HG02973 (cell line): Measurements from ENCODE around the gene DGKB.

Experiments used
- ATAC-seq: cut with Tn5 transposase; IDR thresholded peaks from one replicate; pipeline ENCODE4 v1.9.1; 2021; ENCODE audit warnings: moderate library complexity; ENCODE audit not compliant: unreplicated experiment

Gene DGKB

GRCh38 chr7:14600766-14601367 is 301.7 kb downstream of the DGKB start:
- ATAC-seq, result no peak

DNA sequence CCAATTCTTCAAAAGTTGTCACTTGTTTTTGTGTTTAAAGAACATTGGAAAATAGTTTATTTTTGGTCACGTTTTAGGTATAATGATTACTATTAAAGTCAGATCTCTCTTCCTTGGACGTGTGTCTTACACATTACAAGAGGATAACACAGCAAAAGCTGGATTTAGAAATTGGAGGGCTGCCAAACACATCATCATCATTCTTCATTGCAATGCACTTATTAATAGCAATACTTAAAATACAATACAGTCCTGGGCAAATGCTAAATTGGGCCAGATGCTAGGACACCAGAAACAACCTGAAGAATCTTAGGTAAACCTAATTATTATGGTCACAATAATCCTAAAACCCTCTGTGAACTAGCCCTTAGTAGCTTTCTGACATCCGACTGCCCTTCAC is 303.6 kb downstream of the DGKB start:
- no peak for ATAC-seq

GRCh38 chr7:14596421-14596820 is 306.1 kb downstream of the DGKB start:
- no peak for ATAC-seq

DNA sequence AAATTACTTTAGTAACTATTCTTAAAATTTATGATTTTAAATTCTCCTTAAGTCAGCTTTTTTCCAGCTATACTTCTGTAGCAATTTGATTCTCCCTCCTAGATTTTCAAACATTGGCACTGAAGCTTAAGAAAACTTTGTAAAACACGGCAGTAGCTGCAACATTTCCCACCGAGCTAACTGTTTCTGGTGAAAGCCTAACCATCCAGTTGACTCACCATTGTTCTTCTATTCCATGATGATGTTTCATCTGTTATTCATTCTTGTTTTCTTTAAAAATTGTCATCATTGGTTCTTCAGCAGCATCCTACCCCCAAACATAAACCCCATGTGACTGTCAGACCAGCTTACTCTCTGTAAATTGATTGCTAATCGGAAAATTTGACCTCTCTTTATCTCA is 312.3 kb downstream of the DGKB start:
- no peak for ATAC-seq

- ATAC-seq, result no peak
These were observed 317.3 kb downstream of the DGKB start for GRCh38 chr7:14585232-14585631.

GRCh38 chr7:14583518-14583917 is 319.0 kb downstream of the DGKB start:
- no peak for ATAC-seq

- no peak for ATAC-seq
These were observed 320.5 kb downstream of the DGKB start for GRCh38 chr7:14582010-14582409.

GRCh38 chr7:14579971-14580370 is 322.6 kb downstream of the DGKB start:
- ATAC-seq, result no peak

- no peak for ATAC-seq
These were observed 326.0 kb downstream of the DGKB start for GRCh38 chr7:14576578-14576977.

DNA sequence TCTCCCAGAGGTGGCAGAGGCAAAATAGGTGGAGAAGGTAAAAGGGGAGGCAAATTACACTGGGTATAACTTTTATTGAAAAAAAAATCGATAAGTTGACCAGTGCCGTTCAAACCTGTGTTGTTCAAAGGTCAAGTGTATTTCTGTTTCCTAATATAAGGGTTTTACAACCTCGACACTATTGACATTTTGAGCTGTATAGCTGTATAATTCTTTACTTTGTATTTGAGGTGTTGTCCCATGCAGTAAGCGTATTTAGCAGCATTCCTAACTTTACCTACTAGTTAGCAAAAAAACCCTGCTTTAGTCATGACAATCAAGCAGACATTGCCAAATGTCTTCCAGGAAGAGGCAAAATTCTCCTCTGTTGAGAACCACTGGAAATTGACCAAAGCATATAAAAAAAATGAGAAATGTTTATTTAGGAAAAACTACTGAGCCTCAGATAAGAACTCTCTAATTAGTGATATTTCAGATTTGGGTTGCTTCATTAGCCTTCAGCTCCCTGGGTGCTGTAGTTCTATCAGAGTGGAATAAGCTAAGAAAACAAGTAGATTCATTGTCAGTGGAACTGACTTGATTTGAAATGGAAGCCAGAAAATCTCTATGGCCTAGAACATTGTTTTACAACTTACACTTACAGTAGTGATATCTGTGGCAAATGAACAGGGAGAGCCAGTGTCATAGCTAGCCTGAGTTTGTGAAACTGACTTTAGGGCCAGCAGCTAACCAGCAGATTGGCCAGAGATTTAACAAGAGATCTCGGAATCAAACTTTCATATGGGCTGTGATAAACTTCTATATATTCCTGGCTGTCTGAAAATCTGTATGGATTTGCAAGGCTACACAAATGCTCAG is 331.6 kb downstream of the DGKB start:
- ATAC-seq, result no peak

DNA sequence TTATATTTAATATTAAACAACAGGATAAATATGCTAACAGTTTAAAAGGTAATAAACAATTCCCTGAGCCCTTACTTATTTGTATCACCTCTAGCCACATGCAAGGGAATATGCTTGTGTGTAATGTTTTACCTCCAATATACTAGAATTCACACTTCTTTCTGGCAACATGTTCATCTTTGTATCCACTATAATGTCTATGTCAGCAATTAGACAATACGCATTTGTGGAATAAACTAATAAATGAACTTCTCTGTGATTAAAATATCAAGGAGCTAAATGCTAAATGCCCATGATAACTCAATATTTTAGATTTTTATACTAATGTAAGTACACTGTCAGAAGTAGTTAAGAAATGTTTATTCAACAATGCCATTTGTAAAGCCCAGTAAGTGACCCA is 350.5 kb downstream of the DGKB start:
- ATAC-seq, result no peak

GRCh38 chr7:14551310-14551709 is 351.2 kb downstream of the DGKB start:
- no peak for ATAC-seq

- ATAC-seq, result no peak
These were observed 359.9 kb downstream of the DGKB start for GRCh38 chr7:14542624-14543023.

- ATAC-seq, result no peak
These were observed 381.4 kb downstream of the DGKB start for GRCh38 chr7:14521183-14521582.

DNA sequence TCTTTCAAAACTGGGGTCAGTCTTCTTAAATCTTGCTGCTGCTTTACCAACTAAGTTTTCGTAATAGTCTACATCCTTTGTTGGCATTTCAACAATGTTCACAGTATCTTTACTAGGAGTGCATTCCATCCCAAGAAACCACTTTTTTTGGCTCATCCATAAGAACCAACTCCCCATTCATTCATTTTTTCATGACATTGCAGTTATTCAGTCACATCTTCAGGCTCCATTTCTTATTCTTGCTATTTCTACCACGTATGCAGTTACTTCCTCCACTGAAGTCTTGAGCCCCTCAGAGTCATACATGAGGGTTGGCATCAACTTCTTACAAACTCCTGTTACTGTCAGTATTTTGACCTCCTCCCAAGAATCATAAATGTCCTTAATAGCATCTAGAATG is 392.3 kb downstream of the DGKB start:
- no peak for ATAC-seq

GRCh38 chr7:14507617-14508016 is 394.9 kb downstream of the DGKB start:
- ATAC-seq, result no peak

GRCh38 chr7:14505906-14506305 is 396.6 kb downstream of the DGKB start:
- ATAC-seq, result no peak

GRCh38 chr7:14504134-14504533 is 398.4 kb downstream of the DGKB start:
- no peak for ATAC-seq

DNA sequence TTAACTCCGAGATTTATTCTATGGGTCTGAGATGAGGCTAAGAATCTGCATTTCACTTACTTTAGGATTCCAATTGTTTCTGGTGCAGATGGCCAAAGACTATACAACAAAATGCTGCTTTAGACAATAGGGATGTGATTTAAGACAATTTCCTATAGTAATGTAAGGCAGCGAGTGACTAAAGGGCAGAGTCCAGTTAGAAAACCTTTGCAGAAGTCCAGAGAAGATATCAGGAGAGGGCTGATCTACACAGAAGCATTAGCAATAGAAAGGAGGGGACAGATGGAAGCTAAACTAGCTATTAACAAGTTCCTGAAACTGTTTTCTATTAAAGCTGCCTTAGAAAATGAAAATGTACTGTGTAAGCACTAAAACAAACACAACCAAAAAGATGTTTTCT is 398.9 kb downstream of the DGKB start:
- no peak for ATAC-seq

DNA sequence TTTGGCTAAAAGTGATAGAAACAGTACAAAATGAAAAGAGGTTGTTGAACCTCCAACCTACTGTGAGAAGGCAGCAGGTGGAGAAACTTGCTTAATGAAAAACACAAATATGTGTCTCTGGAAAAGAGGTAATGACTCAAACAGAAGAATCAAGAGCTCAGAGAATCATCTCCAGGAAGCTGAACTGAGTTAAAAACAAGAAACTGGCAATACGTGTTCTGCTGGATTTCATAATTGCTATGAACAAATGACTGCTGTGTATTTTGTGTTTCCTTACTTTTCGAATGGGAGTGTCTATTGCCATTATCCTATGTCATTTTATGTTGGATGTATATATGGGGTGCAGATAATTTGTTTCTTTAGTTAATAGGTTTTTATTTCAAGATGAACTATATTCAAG is 401.1 kb downstream of the DGKB start:
- no peak for ATAC-seq

DNA sequence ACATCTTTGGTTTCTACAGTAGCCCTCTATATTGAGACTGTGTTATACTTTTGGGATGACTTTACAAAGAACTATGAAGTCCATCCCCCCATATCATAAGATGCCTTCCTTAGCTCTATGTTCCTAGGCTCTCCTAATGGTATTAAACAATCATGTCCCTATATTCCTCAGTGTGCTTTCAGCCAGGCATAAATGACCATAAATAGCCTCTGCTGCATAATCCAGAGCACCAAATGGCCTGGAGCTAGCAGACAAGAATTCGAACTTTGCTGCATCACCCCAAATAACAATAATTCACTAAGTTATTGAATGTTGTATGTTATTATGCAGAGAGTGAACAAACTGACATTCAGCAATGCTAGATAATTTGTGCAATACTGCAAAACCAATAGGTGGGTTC is 405.2 kb downstream of the DGKB start:
- no peak for ATAC-seq

DNA sequence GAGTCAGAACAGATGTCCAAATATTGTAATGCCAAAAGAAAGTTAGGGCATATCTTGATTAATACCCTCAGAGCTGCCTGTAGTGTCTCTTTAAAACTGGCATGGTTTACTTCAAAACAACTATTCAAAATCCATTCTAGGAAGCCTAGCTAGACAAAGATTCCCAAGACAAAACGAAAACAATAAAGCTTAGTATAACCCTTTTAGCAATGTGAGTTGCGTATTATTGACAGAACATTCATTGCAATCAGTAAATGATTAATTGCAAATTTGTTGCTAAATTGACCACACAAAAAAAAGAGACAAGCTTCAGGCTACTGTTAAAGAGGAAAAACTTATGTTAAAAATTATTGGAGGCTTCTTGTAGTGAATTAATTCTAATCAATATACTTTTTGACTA is 406.9 kb downstream of the DGKB start:
- ATAC-seq, result no peak
